Fibroblast of lung (primary cell): Measurements from ENCODE around the gene CALCB. TPM values are rescaled to one million over a fixed set of nuclear protein-coding genes. Genes with fewer than 3 reads are reported as not detected.

Experiments used
- DNase-seq, 2 donors: peaks; one replicate each; pipeline versions ENCODE4 v3.0.0 to v3.0.0-alpha.2; 2010; ENCODE audit warnings: low read depth in 2 of 2
- H2AFZ ChIP-seq: 2 replicates; pipeline ENCODE4 v1.5.1; 2012; ENCODE audit warnings: low read length, control low read depth, inconsistent platforms
- H3K27ac ChIP-seq: 2 replicates; pipeline ENCODE4 v1.5.1; 2011; ENCODE audit warnings: low read length, control low read depth; ENCODE audit not compliant: insufficient read depth
- H3K27me3 ChIP-seq: 2 replicates; pipeline ENCODE4 v1.5.1; 2011; ENCODE audit warnings: mild to moderate bottlenecking, low read length; ENCODE audit not compliant: control insufficient read depth, insufficient read depth
- H3K36me3 ChIP-seq: 2 replicates; pipeline ENCODE4 v1.5.1; 2011; ENCODE audit warnings: low read length; ENCODE audit not compliant: control insufficient read depth, insufficient read depth
- H3K4me1 ChIP-seq: 2 replicates; pipeline ENCODE4 v1.5.1; 2011; ENCODE audit warnings: low read length; ENCODE audit not compliant: control insufficient read depth, insufficient read depth; ENCODE audit errors: extremely low read depth
- H3K4me2 ChIP-seq: 2 replicates; pipeline ENCODE4 v1.5.1; 2011; ENCODE audit warnings: low read length, control low read depth; ENCODE audit not compliant: insufficient read depth; ENCODE audit errors: extremely low read depth
- H3K4me3 ChIP-seq, 4 experiments: fragments of 200-600 bp in 1 of 4; sonication (generic) in 1 of 4; replicated peaks in 1 of 4; 2 replicates each; pipeline ENCODE4 v1.5.1; 2011 to 2016; ENCODE audit warnings: low read length in 4 of 4, low read depth in 3 of 4, mild to moderate bottlenecking in 3 of 4, control low read depth in 2 of 4, inconsistent platforms in 1 of 4, mixed read lengths in 1 of 4; ENCODE audit not compliant: insufficient read depth in 1 of 4; ENCODE audit errors: control extremely low read depth in 1 of 4
- H3K79me2 ChIP-seq: 2 replicates; pipeline ENCODE4 v1.5.1; 2012; ENCODE audit warnings: mild to moderate bottlenecking, low read length, inconsistent platforms; ENCODE audit not compliant: control insufficient read depth, insufficient read depth
- H3K9ac ChIP-seq: 2 replicates; pipeline ENCODE4 v1.5.1; 2011; ENCODE audit warnings: mild to moderate bottlenecking, low read length, control low read depth; ENCODE audit not compliant: insufficient read depth
- H3K9me3 ChIP-seq: 2 replicates; pipeline ENCODE4 v1.5.1; 2012; ENCODE audit warnings: low read depth, low read length; ENCODE audit not compliant: control insufficient read depth, insufficient read depth
- H4K20me1 ChIP-seq: 2 replicates; pipeline ENCODE4 v1.5.1; 2011; ENCODE audit warnings: low read length; ENCODE audit not compliant: control insufficient read depth, insufficient read depth; ENCODE audit errors: extremely low read depth
- EZH2 ChIP-seq: IDR thresholded peaks from 2 replicates; pipeline ENCODE4 v1.5.1; 2012; ENCODE audit warnings: low read length, control low read depth, mild to moderate bottlenecking; ENCODE audit errors: missing control alignments
- polyA plus RNA-seq, 2 donors: library from polyadenylated mRNA; depleted of rRNA in 1 of 2; stranded (reverse) in 1 of 2; unstranded in 1 of 2; fragments of >200 nt; gene quantifications; 2 replicates each; pipeline ENCODE4 v1.2.1, GENCODE V29; 2011 to 2012; ENCODE audit warnings: missing spikeins in 1 of 2
- total RNA-seq: library from RNA; depleted of rRNA; stranded (reverse); fragments of >200 nt; gene quantifications from 2 replicates; pipeline ENCODE4 v1.2.1, GENCODE V29; 2014
- TF ChIP-seq, protein P1 (sequence below), 2 donors: IDR thresholded peaks in 1 of 2; conservative IDR thresholded peaks in 1 of 2; 1 replicate in 1 of 2; 2 replicates in 1 of 2; pipeline ENCODE4 v1.5.1; 2011 to 2012; ENCODE audit warnings: low read length in 2 of 2, control low read depth in 1 of 2, inconsistent platforms in 1 of 2, low read depth in 1 of 2, mild to moderate bottlenecking in 1 of 2

CALCB gene
- total and polyA plus RNA-seq, 2 donors (not counting 1 experiment from before 2014, with no cell fraction given), result 0.06 to 0.17 TPM

GRCh38 chr11:15119826-15120225, 46.4 kb downstream of the CALCB start:
- Histone ChIP-seq H3K27ac (no peak overlapping the region), H3K4me1 (no peaks in the 10 kb centered on the region), H3K4me3 (no peak overlapping the region), H2AFZ (no peak overlapping the region), H3K9me3 (no peaks in the 10 kb centered on the region), H3K9ac (no peak overlapping the region), H3K4me2 (no peak overlapping the region), H3K27me3 (no peaks in the 10 kb centered on the region), H4K20me1 (no peaks in the 10 kb centered on the region), H3K36me3 (no peaks in the 10 kb centered on the region), H3K79me2 (no peaks in the 10 kb centered on the region)
- DNase-seq, result no peak
- TF ChIP-seq, protein P1, sequence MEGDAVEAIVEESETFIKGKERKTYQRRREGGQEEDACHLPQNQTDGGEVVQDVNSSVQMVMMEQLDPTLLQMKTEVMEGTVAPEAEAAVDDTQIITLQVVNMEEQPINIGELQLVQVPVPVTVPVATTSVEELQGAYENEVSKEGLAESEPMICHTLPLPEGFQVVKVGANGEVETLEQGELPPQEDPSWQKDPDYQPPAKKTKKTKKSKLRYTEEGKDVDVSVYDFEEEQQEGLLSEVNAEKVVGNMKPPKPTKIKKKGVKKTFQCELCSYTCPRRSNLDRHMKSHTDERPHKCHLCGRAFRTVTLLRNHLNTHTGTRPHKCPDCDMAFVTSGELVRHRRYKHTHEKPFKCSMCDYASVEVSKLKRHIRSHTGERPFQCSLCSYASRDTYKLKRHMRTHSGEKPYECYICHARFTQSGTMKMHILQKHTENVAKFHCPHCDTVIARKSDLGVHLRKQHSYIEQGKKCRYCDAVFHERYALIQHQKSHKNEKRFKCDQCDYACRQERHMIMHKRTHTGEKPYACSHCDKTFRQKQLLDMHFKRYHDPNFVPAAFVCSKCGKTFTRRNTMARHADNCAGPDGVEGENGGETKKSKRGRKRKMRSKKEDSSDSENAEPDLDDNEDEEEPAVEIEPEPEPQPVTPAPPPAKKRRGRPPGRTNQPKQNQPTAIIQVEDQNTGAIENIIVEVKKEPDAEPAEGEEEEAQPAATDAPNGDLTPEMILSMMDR (conservative IDR thresholded peaks at IDR 0.05 in 1 of 2, IDR thresholded peaks at IDR 0.05 in 1 of 2; ENCODE audit: low read depth in 1 of 2, low read length in 2 of 2), result no peak
- no peak for TF ChIP-seq EZH2

DNA sequence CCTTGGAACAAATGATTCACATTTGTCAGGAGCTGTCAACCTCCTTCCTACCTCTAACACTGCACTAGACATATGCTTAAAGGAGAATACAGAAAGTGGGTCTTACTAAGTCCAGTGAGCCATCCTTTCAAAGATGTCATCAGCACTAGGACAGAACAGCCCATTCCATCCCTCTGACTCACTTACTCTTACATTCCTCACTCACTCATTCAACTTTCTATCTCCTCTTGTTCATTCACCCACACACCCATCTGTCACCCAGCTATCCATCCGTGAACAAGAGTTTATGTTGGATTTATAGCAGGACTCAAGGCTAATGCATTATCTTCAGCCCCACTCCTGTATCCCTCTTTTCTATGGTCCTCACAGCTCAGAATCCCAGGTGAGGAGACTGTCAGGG, 50.5 kb downstream of the CALCB start:
- no peak overlapping the region for H2AFZ ChIP-seq
- no peaks in the 10 kb centered on the region for H4K20me1 ChIP-seq
- H3K27me3 ChIP-seq, result no peaks in the 10 kb centered on the region
- no peaks in the 10 kb centered on the region for H3K4me1 ChIP-seq
- no peak overlapping the region for H3K27ac ChIP-seq
- no peaks in the 10 kb centered on the region for H3K9me3 ChIP-seq
- no peak overlapping the region for H3K9ac ChIP-seq
- DNase-seq, result peak; percentile 65 to 89
- peak overlapping the region; percentile 25 for H3K4me2 ChIP-seq
- no peak overlapping the region for H3K4me3 ChIP-seq
- TF ChIP-seq, protein P1 (conservative IDR thresholded peaks at IDR 0.05 in 1 of 2, IDR thresholded peaks at IDR 0.05 in 1 of 2; ENCODE audit: low read depth in 1 of 2, low read length in 2 of 2), result no peak
- no peak for TF ChIP-seq EZH2
- H3K79me2 ChIP-seq, result no peaks in the 10 kb centered on the region
- no peaks in the 10 kb centered on the region for H3K36me3 ChIP-seq

DNA sequence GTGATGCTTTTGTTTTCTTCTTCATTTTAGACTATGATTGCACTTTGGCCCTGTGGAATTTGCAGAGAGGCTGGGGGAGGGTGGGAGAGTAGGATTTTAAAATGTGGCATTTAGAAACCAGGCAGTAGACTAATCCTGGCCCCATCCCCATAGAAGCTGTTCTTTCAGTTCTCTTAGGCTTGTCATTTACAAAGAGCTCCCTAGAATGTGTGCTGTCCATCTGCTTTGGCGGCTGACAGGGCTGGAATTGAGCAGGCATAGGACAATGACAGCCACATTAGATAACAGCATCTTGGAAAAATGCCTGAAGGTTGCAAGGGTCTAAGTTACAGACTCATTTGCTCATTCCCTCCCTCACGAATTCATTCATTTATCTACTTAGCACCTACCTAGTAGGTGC, 51.1 kb downstream of the CALCB start:
- no peak overlapping the region for H3K4me3 ChIP-seq
- H3K79me2 ChIP-seq, result no peaks in the 10 kb centered on the region
- no peaks in the 10 kb centered on the region for H4K20me1 ChIP-seq
- no peaks in the 10 kb centered on the region for H3K27me3 ChIP-seq
- H3K9ac ChIP-seq, result no peak overlapping the region
- no peak overlapping the region for H2AFZ ChIP-seq
- no peaks in the 10 kb centered on the region for H3K9me3 ChIP-seq
- H3K4me1 ChIP-seq, result no peaks in the 10 kb centered on the region
- H3K36me3 ChIP-seq, result no peaks in the 10 kb centered on the region
- H3K4me2 ChIP-seq, result no peak overlapping the region
- no peak for DNase-seq
- no peak for TF ChIP-seq EZH2
- H3K27ac ChIP-seq, result no peak overlapping the region
